ENCODE data around the gene SPINK7. TPM values are rescaled to one million over a fixed set of nuclear protein-coding genes. Genes with fewer than 3 reads are reported as not detected.

SPINK7 gene
- total RNA-seq, 1 donor from 2014 or later, result not detected

GRCh38 chr5:148343603-148344487 is 31.6 kb downstream of the SPINK7 start:
- no peak for DNase-seq

GRCh38 chr5:148347706-148348105 is 35.5 kb downstream of the SPINK7 start:
- no peak for DNase-seq

GRCh38 chr5:148352696-148353095 is 40.5 kb downstream of the SPINK7 start:
- DNase-seq, result no peak

- DNase-seq, result no peak
These were observed 41.4 kb downstream of the SPINK7 start for GRCh38 chr5:148353634-148354033.

- no peak for DNase-seq
These were observed 52.1 kb downstream of the SPINK7 start for GRCh38 chr5:148364343-148364742.

Other genes with a start within 250 kb of the SPINK7 start
- gene SPINK5, start 248.4 kb upstream of the SPINK7 start, total RNA-seq, result 0.09 and 0.85 TPM in 2 replicates
- not detected in 2 replicates for gene SPINK14, start 143.9 kb upstream of the SPINK7 start, total RNA-seq
- gene SPINK6, start 109.4 kb upstream of the SPINK7 start, total RNA-seq, result not detected in 2 replicates
- not detected in 2 replicates for gene MARCOL, start 73.9 kb upstream of the SPINK7 start, total RNA-seq
- not detected in 2 replicates for gene SPINK13, start 43.6 kb upstream of the SPINK7 start, total RNA-seq
- not detected in 2 replicates for gene SPINK9, start 23.1 kb downstream of the SPINK7 start, total RNA-seq
- gene FBXO38, start 71.5 kb downstream of the SPINK7 start, total RNA-seq, result 47.7 and 63.3 TPM in 2 replicates

All from dermis blood vessel endothelial cell (primary cell).